HepG2 (cell line): ENCODE results near the gene CIAO2B. TPM values are rescaled to one million over a fixed set of nuclear protein-coding genes. Genes with fewer than 3 reads are reported as not detected.

Source experiments
- ARNT ChIP-seq: fragments of 450-650 bp; IDR thresholded peaks from 2 replicates; pipeline ENCODE4 v1.6.1; 2017
- CTCF ChIP-seq: sonication (generic); formaldehyde crosslinking; IDR thresholded peaks from 2 replicates; pipeline ENCODE4 v1.5.0; 2020; ENCODE audit warnings: mild to moderate bottlenecking, missing genetic modification reagents, moderate library complexity
- FOXJ3 ChIP-seq: sonication (generic); formaldehyde crosslinking; IDR thresholded peaks from 2 replicates; pipeline ENCODE4 v1.4.0; 2020; ENCODE audit warnings: missing genetic modification reagents, mild to moderate bottlenecking, borderline replicate concordance
- KDM2A ChIP-seq: sonication (generic); formaldehyde crosslinking; IDR thresholded peaks from 2 replicates; pipeline ENCODE4 v1.4.0; 2020; ENCODE audit warnings: low read depth, missing genetic modification reagents, borderline replicate concordance
- KLF16 ChIP-seq, 2 experiments: sonication (generic) in 1 of 2; formaldehyde crosslinking in 1 of 2; IDR thresholded peaks; 2 replicates each; pipeline versions ENCODE4 v1.6.1 to v1.8.0; 2016 to 2023; ENCODE audit warnings: missing genetic modification reagents in 2 of 2, missing compliant biosample characterization in 1 of 2
- KMT2B ChIP-seq: IDR thresholded peaks from 2 replicates; pipeline ENCODE4 v1.6.1; 2016; ENCODE audit warnings: missing genetic modification reagents, missing compliant biosample characterization
- MIXL1 ChIP-seq: IDR thresholded peaks from 2 replicates; pipeline ENCODE4 v1.6.1; 2016
- PATZ1 ChIP-seq: sonication (generic); formaldehyde crosslinking; IDR thresholded peaks from 2 replicates; pipeline ENCODE4 v1.4.0; 2020; ENCODE audit warnings: missing genetic modification reagents
- PHF20 ChIP-seq: sonication (generic); formaldehyde crosslinking; IDR thresholded peaks from 2 replicates; pipeline ENCODE4 v1.5.0; 2020; ENCODE audit warnings: mild to moderate bottlenecking, missing genetic modification reagents
- ZNF281 ChIP-seq: sonication (generic); formaldehyde crosslinking; IDR thresholded peaks from 2 replicates; pipeline ENCODE4 v1.4.0; 2020; ENCODE audit warnings: missing genetic modification reagents, borderline replicate concordance
- ZNF431 ChIP-seq: sonication (generic); formaldehyde crosslinking; IDR thresholded peaks from 2 replicates; pipeline ENCODE4 v1.9.0; 2022; ENCODE audit warnings: missing genetic modification reagents, low read depth, mild to moderate bottlenecking, borderline replicate concordance
- ZNF879 ChIP-seq: sonication (generic); formaldehyde crosslinking; IDR thresholded peaks from 2 replicates; pipeline ENCODE4 v1.8.1; 2023; ENCODE audit warnings: missing genetic modification reagents
- polyA plus RNA-seq, 8 experiments: library from polyadenylated mRNA; depleted of rRNA in 3 of 8; stranded (reverse) in 7 of 8; unstranded in 1 of 8; fragments of >200 nt; fragmentation: Illumina TruSeq in 4 of 8; extraction: Trizol in 4 of 8; gene quantifications; 2 replicates each; pipeline versions ENCODE4 v1.2.1 to v1.2.3, GENCODE V29; 2011 to 2016; ENCODE audit warnings: low read depth in 4 of 8, missing spikeins in 1 of 8, mixed read lengths in 1 of 8; ENCODE audit not compliant: insufficient read depth in 1 of 8
- total RNA-seq, 5 experiments: library from RNA; depleted of rRNA; stranded (reverse); fragments of >200 nt; fragmentation: Illumina TruSeq; extraction: Trizol; gene quantifications; 2 replicates each; pipeline ENCODE4 v1.2.3, GENCODE V29; 2016; ENCODE audit warnings: low read depth in 1 of 5
- TF ChIP-seq, protein P1 (sequence below): IDR thresholded peaks from 2 replicates; pipeline ENCODE4 v1.4.0; 2020; ENCODE audit warnings: mild to moderate bottlenecking, missing genetic modification reagents
- TF ChIP-seq, protein P2 (sequence below): sonication (generic); formaldehyde crosslinking; IDR thresholded peaks from 2 replicates; pipeline ENCODE4 v1.5.0; 2020; ENCODE audit warnings: missing genetic modification reagents

The CIAO2B gene
- total and polyA plus RNA-seq, 2 of the 13 experiments (the other 11 are each of a cell fraction or from before 2014, with no cell fraction given), result 157 to 293 TPM

- TF ChIP-seq, protein P1, sequence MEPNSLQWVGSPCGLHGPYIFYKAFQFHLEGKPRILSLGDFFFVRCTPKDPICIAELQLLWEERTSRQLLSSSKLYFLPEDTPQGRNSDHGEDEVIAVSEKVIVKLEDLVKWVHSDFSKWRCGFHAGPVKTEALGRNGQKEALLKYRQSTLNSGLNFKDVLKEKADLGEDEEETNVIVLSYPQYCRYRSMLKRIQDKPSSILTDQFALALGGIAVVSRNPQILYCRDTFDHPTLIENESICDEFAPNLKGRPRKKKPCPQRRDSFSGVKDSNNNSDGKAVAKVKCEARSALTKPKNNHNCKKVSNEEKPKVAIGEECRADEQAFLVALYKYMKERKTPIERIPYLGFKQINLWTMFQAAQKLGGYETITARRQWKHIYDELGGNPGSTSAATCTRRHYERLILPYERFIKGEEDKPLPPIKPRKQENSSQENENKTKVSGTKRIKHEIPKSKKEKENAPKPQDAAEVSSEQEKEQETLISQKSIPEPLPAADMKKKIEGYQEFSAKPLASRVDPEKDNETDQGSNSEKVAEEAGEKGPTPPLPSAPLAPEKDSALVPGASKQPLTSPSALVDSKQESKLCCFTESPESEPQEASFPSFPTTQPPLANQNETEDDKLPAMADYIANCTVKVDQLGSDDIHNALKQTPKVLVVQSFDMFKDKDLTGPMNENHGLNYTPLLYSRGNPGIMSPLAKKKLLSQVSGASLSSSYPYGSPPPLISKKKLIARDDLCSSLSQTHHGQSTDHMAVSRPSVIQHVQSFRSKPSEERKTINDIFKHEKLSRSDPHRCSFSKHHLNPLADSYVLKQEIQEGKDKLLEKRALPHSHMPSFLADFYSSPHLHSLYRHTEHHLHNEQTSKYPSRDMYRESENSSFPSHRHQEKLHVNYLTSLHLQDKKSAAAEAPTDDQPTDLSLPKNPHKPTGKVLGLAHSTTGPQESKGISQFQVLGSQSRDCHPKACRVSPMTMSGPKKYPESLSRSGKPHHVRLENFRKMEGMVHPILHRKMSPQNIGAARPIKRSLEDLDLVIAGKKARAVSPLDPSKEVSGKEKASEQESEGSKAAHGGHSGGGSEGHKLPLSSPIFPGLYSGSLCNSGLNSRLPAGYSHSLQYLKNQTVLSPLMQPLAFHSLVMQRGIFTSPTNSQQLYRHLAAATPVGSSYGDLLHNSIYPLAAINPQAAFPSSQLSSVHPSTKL (CRISPR knock-in tag), result 0 out of 2 replicates have a peak, but pooled peaks have one; percentile 7
- TF ChIP-seq ARNT, result no peak
- peak; percentile 41; the same call in 1 of the 2 replicates for TF ChIP-seq KDM2A
- TF ChIP-seq ZNF431 (CRISPR knock-in tag), result no peak
- TF ChIP-seq PATZ1 (CRISPR knock-in tag), result peak; percentile 52; the same call in 1 of the 2 replicates
- no peak for TF ChIP-seq MIXL1
- TF ChIP-seq FOXJ3 (CRISPR knock-in tag), result no peak
- TF ChIP-seq ZNF879 (CRISPR knock-in tag), result no peak
- TF ChIP-seq ZNF281 (CRISPR knock-in tag), result peak; percentile 80
- TF ChIP-seq PHF20 (CRISPR knock-in tag), result 0 out of 2 replicates have a peak, but pooled peaks have one; percentile 33
- TF ChIP-seq, protein P2, sequence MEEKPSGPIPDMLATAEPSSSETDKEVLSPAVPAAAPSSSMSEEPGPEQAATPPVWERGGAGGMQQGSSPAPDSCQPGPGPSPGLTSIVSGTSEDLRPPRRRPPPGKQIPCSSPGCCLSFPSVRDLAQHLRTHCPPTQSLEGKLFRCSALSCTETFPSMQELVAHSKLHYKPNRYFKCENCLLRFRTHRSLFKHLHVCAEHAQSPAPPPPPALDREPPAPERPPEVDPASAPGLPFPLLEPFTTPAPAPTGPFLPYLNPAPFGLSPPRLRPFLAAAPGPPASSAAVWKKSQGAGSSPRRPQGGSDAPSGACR (CRISPR knock-in tag), result peak; percentile 72; the same call in 1 of the 2 replicates
- 0 out of 4 replicates have a peak, but pooled peaks of 1 of the 2 experiments have one; percentile 26 for TF ChIP-seq KLF16 (CRISPR knock-in tag; IDR thresholded peaks at IDR 0.05)
- TF ChIP-seq KMT2B (CRISPR knock-in tag), result no peak
- 0 out of 2 replicates have a peak, but pooled peaks have one; percentile 8 for TF ChIP-seq CTCF (CRISPR knock-in tag)
Observed at GRCh38 chr16:66918803-66919568, 15.2 kb downstream of the CIAO2B start, which contains the start of gene CDH16 (continued).
